KMS-11 (cell line): ENCODE results near the gene GSTO2.

ENCODE experiments used
- H2AFZ ChIP-seq: fragments of 200-600 bp; sonication (generic); 2 replicates; pipeline ENCODE4 v1.6.1; 2016; ENCODE audit warnings: antibody characterized with exemption, mixed run types, low read depth
- H3K27ac ChIP-seq: fragments of 200-600 bp; sonication (generic); 2 replicates; pipeline ENCODE4 v1.6.1; 2016; ENCODE audit warnings: mild to moderate bottlenecking, mixed run types
- H3K27me3 ChIP-seq: fragments of 200-600 bp; sonication (generic); 2 replicates; pipeline ENCODE4 v1.6.1; 2017; ENCODE audit warnings: mild to moderate bottlenecking, low read depth, mixed run types, moderate library complexity; ENCODE audit not compliant: insufficient read depth
- H3K36me3 ChIP-seq: fragments of 200-600 bp; sonication (generic); 2 replicates; pipeline ENCODE4 v1.6.1; 2017; ENCODE audit warnings: mild to moderate bottlenecking, mixed run types; ENCODE audit not compliant: insufficient read depth
- H3K4me1 ChIP-seq: fragments of 200-600 bp; sonication (generic); 2 replicates; pipeline ENCODE4 v1.6.1; 2016; ENCODE audit warnings: mild to moderate bottlenecking, low read depth, mixed run types; ENCODE audit not compliant: poor library complexity, severe bottlenecking
- H3K4me2 ChIP-seq: fragments of 200-600 bp; sonication (generic); 2 replicates; pipeline ENCODE4 v1.7.0; 2016; ENCODE audit warnings: mild to moderate bottlenecking, mixed run types
- H3K4me3 ChIP-seq: fragments of 200-600 bp; sonication (generic); IDR thresholded peaks from 2 replicates; pipeline ENCODE4 v1.6.1; 2017; ENCODE audit warnings: low read depth, low read length, mixed read lengths; ENCODE audit not compliant: insufficient read depth
- H3K79me2 ChIP-seq: fragments of 200-600 bp; sonication (generic); 2 replicates; pipeline ENCODE4 v1.6.1; 2016; ENCODE audit warnings: low read depth, mixed run types; ENCODE audit not compliant: insufficient read depth
- H3K9ac ChIP-seq: fragments of 200-600 bp; sonication (generic); 2 replicates; pipeline ENCODE4 v1.6.1; 2016; ENCODE audit warnings: mild to moderate bottlenecking, mixed run types
- H4K20me1 ChIP-seq: fragments of 200-600 bp; sonication (generic); 2 replicates; pipeline ENCODE4 v1.6.1; 2016; ENCODE audit warnings: mild to moderate bottlenecking, mixed run types; ENCODE audit not compliant: insufficient read depth
- TF ChIP-seq, protein P1 (sequence below): fragments of 200-600 bp; sonication (generic); conservative IDR thresholded peaks from 2 replicates; pipeline ENCODE4 v1.6.1; 2017; ENCODE audit warnings: low read depth, mild to moderate bottlenecking, antibody characterized with exemption, low read length, moderate library complexity, mixed read lengths

The GSTO2 gene

DNA sequence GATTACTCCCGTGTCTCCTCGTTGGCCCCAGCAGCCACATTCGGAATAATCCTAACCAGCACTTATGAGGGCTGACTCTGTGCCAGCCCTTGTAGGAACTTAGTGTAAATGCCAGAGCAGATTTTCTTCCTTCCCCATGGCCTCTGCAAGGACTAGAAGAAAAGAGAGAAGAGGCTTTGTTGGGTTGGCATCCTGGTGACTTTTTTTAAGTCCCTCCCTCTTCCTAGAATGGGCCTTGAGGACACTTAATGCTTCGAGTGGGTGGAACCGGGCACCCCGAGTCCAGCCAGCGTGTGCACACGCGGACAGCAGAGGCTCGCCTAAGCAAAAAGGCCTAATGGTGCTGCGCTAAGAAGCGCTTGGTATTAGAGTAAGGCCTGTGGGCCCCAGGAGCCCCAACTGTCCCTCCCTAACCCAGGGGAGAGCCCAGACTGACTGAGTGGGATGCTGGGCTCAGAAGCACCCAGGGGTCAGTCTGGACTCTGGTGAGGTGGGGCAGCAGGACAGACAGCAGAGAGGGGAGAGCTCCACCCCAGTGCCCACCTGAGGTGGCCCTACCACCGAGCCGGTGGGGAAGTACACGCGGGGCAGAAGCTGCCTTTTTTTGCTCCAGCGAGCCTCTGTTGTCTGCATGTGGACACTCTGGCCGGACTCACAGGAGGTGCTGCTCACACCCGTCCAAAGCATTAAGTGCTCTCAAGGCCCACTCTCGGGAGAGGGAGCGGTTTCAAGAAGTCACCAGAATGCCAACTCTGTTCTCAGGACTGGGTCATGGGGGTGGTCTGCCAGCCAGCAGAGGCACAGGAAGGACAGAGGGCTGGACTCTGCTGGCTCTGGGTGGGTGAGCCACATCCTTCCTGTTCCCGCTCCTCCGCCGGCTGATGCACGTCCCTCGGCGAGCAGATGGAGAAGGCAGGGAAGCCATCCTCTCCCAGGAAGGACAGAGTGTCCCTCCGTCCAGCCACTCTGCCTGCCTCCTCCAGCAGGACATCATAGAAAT, 56.8 kb downstream of the GSTO2 start:
- H3K9ac ChIP-seq = no peak overlapping the region
- H3K36me3 ChIP-seq = no peaks in the 10 kb centered on the region
- H3K27me3 ChIP-seq = no peaks in the 10 kb centered on the region
- H2AFZ ChIP-seq = no peak overlapping the region
- H4K20me1 ChIP-seq = no peaks in the 10 kb centered on the region
- no peak overlapping the region for H3K4me2 ChIP-seq
- H3K4me1 ChIP-seq = peaks cover 11% of the 10 kb centered on the region
- no peak overlapping the region for H3K27ac ChIP-seq
- TF ChIP-seq, protein P1, sequence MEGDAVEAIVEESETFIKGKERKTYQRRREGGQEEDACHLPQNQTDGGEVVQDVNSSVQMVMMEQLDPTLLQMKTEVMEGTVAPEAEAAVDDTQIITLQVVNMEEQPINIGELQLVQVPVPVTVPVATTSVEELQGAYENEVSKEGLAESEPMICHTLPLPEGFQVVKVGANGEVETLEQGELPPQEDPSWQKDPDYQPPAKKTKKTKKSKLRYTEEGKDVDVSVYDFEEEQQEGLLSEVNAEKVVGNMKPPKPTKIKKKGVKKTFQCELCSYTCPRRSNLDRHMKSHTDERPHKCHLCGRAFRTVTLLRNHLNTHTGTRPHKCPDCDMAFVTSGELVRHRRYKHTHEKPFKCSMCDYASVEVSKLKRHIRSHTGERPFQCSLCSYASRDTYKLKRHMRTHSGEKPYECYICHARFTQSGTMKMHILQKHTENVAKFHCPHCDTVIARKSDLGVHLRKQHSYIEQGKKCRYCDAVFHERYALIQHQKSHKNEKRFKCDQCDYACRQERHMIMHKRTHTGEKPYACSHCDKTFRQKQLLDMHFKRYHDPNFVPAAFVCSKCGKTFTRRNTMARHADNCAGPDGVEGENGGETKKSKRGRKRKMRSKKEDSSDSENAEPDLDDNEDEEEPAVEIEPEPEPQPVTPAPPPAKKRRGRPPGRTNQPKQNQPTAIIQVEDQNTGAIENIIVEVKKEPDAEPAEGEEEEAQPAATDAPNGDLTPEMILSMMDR = no peak
- H3K79me2 ChIP-seq = no peaks in the 10 kb centered on the region
- no peak overlapping the region for H3K4me3 ChIP-seq

DNA sequence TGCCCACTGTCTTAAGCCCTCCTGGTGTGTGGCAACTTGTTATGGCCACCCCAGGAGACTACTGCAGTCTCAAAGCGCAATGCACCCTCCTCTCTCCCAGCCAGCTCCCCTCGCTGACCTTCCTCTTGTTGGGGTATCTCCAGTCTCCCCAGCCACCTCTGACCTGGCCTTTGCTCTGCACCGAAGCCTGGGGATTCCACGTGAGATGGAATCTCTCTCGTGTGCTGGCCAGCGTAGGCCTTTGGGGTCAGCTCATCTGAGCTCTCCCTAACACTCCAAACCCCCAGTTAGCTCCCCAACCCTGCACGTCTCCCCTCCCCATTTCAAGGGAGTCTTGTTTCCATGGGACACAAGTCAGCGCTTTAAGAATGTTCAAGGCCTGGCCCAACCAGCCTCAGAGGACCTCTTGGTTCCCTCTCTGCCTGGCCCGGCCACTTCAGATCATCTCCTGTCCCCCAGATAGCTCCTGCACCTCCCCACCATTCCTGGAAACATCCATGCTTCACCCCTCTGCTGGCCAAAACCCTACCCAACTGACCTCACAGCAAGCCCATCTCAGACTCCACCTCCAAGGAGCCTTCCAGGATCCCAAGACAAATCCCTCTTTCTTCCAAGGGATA, 58.1 kb downstream of the GSTO2 start:
- Histone ChIP-seq H3K79me2 (no peaks in the 10 kb centered on the region), H3K36me3 (no peaks in the 10 kb centered on the region), H3K27ac (no peak overlapping the region), H3K4me2 (no peak overlapping the region), H4K20me1 (no peaks in the 10 kb centered on the region), H3K9ac (no peak overlapping the region), H3K4me1 (peaks cover 6% of the 10 kb centered on the region), H3K27me3 (no peaks in the 10 kb centered on the region), H2AFZ (no peak overlapping the region), H3K4me3 (no peak overlapping the region)
- TF ChIP-seq, protein P1 = no peak

GRCh38 chr10:104327745-104328645, 59.0 kb downstream of the GSTO2 start:
- Histone ChIP-seq H3K27me3 (no peaks in the 10 kb centered on the region), H3K4me1 (no peaks in the 10 kb centered on the region), H3K79me2 (no peaks in the 10 kb centered on the region), H3K27ac (no peak overlapping the region), H3K9ac (no peak overlapping the region), H3K4me2 (no peak overlapping the region), H2AFZ (no peak overlapping the region), H4K20me1 (no peaks in the 10 kb centered on the region), H3K4me3 (no peak overlapping the region), H3K36me3 (no peaks in the 10 kb centered on the region)
- TF ChIP-seq, protein P1 = no peak

DNA sequence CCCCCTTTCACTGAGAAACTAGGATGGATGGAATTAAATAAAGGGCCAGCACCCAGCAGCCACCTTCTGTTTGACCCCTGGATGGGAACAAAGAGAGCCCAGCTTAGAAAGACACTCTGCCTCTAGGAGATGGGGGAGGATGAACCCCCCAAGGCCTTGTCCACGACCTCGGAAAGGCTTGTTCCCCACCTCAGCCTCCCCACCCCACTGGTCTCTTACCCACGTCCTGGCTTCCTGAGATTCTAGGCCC, 59.6 kb downstream of the GSTO2 start:
- no peaks in the 10 kb centered on the region for H3K27me3 ChIP-seq
- no peaks in the 10 kb centered on the region for H3K36me3 ChIP-seq
- no peaks in the 10 kb centered on the region for H3K4me1 ChIP-seq
- no peaks in the 10 kb centered on the region for H3K79me2 ChIP-seq
- H2AFZ ChIP-seq = no peak overlapping the region
- H3K4me3 ChIP-seq = no peak overlapping the region
- TF ChIP-seq, protein P1 = no peak
- H4K20me1 ChIP-seq = no peaks in the 10 kb centered on the region
- no peak overlapping the region for H3K27ac ChIP-seq
- no peak overlapping the region for H3K9ac ChIP-seq
- no peak overlapping the region for H3K4me2 ChIP-seq
